GM18861 (cell line): ENCODE results near the gene GTPBP4.
"Not testable (repeated sequence)": the region's sequence is repeated elsewhere in the genome, so short reads cannot be mapped to it uniquely, and the experiment has no call there.

Experiments
- ATAC-seq: cut with Tn5 transposase; IDR thresholded peaks from one replicate; pipeline ENCODE4 v1.9.1; 2021; ENCODE audit not compliant: unreplicated experiment

The GTPBP4 gene

GRCh38 chr10:988667-989545 is 672 bp downstream of the GTPBP4 start:
- no peak for ATAC-seq

- ATAC-seq: no peak
Measured at GRCh38 chr10:990808-991207, 2.6 kb downstream of the GTPBP4 start.

- ATAC-seq: peak; percentile 42
Measured at GRCh38 chr10:992467-992866, 4.2 kb downstream of the GTPBP4 start.

- ATAC-seq: no peak
Measured at GRCh38 chr10:992871-993270, 4.6 kb downstream of the GTPBP4 start.

GRCh38 chr10:994836-995558 is 6.8 kb downstream of the GTPBP4 start:
- no peak for ATAC-seq

- no peak for ATAC-seq
Measured at GRCh38 chr10:995559-995926, 7.3 kb downstream of the GTPBP4 start.

GRCh38 chr10:996031-996430 is 7.8 kb downstream of the GTPBP4 start:
- ATAC-seq: no peak

GRCh38 chr10:997266-998022 is 9.2 kb downstream of the GTPBP4 start:
- no peak for ATAC-seq

- ATAC-seq: no peak
Measured at GRCh38 chr10:1002425-1003006, 14.3 kb downstream of the GTPBP4 start.

GRCh38 chr10:1003884-1004670 is 15.8 kb downstream of the GTPBP4 start:
- no peak for ATAC-seq

- no peak for ATAC-seq
Measured at GRCh38 chr10:1006573-1006972, 18.3 kb downstream of the GTPBP4 start.

GRCh38 chr10:1007583-1007982 is 19.3 kb downstream of the GTPBP4 start:
- ATAC-seq: no peak

GRCh38 chr10:1009071-1009494 is 20.8 kb downstream of the GTPBP4 start:
- ATAC-seq: no peak

GRCh38 chr10:1009947-1010346 is 21.7 kb downstream of the GTPBP4 start:
- ATAC-seq: not testable (repeated sequence)

GRCh38 chr10:1010703-1011102 is 22.5 kb downstream of the GTPBP4 start:
- ATAC-seq: no peak

- ATAC-seq: no peak
Measured at GRCh38 chr10:1011696-1012095, 23.5 kb downstream of the GTPBP4 start.

- no peak for ATAC-seq
Measured at GRCh38 chr10:1015688-1016087, 27.5 kb downstream of the GTPBP4 start.

GRCh38 chr10:1019362-1019761 is 31.1 kb downstream of the GTPBP4 start:
- no peak for ATAC-seq

- no peak for ATAC-seq
Measured at GRCh38 chr10:1020460-1020859, 32.2 kb downstream of the GTPBP4 start.

GRCh38 chr10:1020958-1021357 is 32.7 kb downstream of the GTPBP4 start:
- no peak for ATAC-seq
